WTC11 (cell line): ENCODE results near the gene SLIT3.

Experiments used
- NR2C2 ChIP-seq: sonication (generic); formaldehyde crosslinking; IDR thresholded peaks from 2 replicates; pipeline ENCODE4 v1.8.0; 2022; ENCODE audit warnings: mild to moderate bottlenecking, missing genetic modification reagents
- TF ChIP-seq, protein P1 (sequence below): fragments of 200-600 bp; IDR thresholded peaks from 2 replicates; pipeline ENCODE4 v1.8.0; 2022; ENCODE audit warnings: antibody characterized with exemption
- TF ChIP-seq, protein P2 (sequence below): sonication (generic); formaldehyde crosslinking; IDR thresholded peaks from 2 replicates; pipeline ENCODE4 v1.8.1; 2023; ENCODE audit warnings: mild to moderate bottlenecking, missing genetic modification reagents, moderate library complexity

DNA sequence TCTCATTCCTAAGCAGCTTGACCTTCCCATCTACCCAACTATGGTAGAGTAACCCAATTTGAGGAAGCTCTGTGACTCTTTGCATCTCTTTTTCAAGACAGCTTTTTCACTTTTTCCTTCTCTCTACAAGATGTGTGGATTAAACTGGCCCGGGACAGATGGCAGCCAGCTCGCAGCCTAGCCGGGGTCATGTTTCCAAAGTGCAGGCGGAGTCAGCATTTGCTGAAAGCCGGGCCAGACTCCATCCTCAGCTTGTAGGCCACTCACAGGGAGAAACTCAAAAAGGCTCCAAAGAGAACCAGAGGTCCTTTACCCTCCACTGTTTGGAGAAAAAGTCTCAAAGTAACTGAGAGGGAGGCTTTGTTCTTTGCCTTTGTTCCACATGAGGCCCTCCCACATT, 435.0 kb downstream of the SLIT3 start:
- TF ChIP-seq NR2C2 = no peak
- TF ChIP-seq, protein P1, sequence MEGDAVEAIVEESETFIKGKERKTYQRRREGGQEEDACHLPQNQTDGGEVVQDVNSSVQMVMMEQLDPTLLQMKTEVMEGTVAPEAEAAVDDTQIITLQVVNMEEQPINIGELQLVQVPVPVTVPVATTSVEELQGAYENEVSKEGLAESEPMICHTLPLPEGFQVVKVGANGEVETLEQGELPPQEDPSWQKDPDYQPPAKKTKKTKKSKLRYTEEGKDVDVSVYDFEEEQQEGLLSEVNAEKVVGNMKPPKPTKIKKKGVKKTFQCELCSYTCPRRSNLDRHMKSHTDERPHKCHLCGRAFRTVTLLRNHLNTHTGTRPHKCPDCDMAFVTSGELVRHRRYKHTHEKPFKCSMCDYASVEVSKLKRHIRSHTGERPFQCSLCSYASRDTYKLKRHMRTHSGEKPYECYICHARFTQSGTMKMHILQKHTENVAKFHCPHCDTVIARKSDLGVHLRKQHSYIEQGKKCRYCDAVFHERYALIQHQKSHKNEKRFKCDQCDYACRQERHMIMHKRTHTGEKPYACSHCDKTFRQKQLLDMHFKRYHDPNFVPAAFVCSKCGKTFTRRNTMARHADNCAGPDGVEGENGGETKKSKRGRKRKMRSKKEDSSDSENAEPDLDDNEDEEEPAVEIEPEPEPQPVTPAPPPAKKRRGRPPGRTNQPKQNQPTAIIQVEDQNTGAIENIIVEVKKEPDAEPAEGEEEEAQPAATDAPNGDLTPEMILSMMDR = no peak
- TF ChIP-seq, protein P2, sequence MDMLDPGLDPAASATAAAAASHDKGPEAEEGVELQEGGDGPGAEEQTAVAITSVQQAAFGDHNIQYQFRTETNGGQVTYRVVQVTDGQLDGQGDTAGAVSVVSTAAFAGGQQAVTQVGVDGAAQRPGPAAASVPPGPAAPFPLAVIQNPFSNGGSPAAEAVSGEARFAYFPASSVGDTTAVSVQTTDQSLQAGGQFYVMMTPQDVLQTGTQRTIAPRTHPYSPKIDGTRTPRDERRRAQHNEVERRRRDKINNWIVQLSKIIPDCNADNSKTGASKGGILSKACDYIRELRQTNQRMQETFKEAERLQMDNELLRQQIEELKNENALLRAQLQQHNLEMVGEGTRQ = no peak
